Lower lobe of right lung (tissue), 2 donors: ENCODE results near the gene DTX4. TPM values are rescaled to one million over a fixed set of nuclear protein-coding genes. Genes with fewer than 3 reads are reported as not detected.
"Not testable (repeated sequence)": the region's sequence is repeated elsewhere in the genome, so short reads cannot be mapped to it uniquely, and the experiment has no call there.

Experiments
- ATAC-seq, 2 donors: fragments of 200-7000 bp; cut with Tn5 transposase; one replicate each; pipeline ENCODE4 v1.9.1; 2020 to 2022; ENCODE audit warnings: mild to moderate bottlenecking in 2 of 2, moderate library complexity in 2 of 2
- DNase-seq: peaks from one replicate; pipeline ENCODE4 v3.0.0-alpha.2; 2020
- H3K27ac ChIP-seq: fragments of 200-600 bp; one replicate; pipeline ENCODE4 v1.8.0; 2022
- H3K27me3 ChIP-seq: fragments of 200-600 bp; one replicate; pipeline ENCODE4 v1.8.0; 2022; ENCODE audit warnings: low read depth
- H3K36me3 ChIP-seq: fragments of 200-600 bp; one replicate; pipeline ENCODE4 v1.8.0; 2022; ENCODE audit warnings: mild to moderate bottlenecking
- H3K4me1 ChIP-seq: fragments of 200-600 bp; one replicate; pipeline ENCODE4 v1.8.0; 2022
- H3K4me3 ChIP-seq: fragments of 200-600 bp; one replicate; pipeline ENCODE4 v1.8.0; 2022; ENCODE audit warnings: mild to moderate bottlenecking
- H3K9me3 ChIP-seq: fragments of 200-600 bp; one replicate; pipeline ENCODE4 v1.8.0; 2022
- CTCF ChIP-seq: fragments of 200-600 bp; IDR thresholded peaks from one replicate; pipeline ENCODE4 v1.8.0; 2022; ENCODE audit warnings: antibody characterized with exemption, mild to moderate bottlenecking
- intact Hi-C: fragments of 100-400 bp; cut with DNase I; formaldehyde crosslinking; loops from one replicate; pipeline ENCODE4 v1.11.0; 2022
- long read RNA-seq: library from polyadenylated mRNA; unstranded; transcript quantifications from one replicate; pipeline ENCODE4 v2.0.0, GENCODE V29; 2021
- total RNA-seq: library from RNA; stranded (reverse); fragmentation: NEBNext Ultra II Directional; extraction: Animal tissue kit (Norgen Biotek cat#: 25700); gene quantifications from one replicate; pipeline ENCODE4 v1.2.1, GENCODE V29; 2021
- donor health status: DM: no; HTN: yes; CAD: no; lungs with severe emphysema.

DTX4 gene
- 51.7 TPM for total RNA-seq
- long read RNA-seq, full-length matches to known transcripts: 5 of 80 reads
- long read RNA-seq, partial matches to known transcripts: 73 of 80 reads
- long read RNA-seq, other reads (novel, unspliced or antisense): 2 of 80 reads

GRCh38 chr11:59171508-59172322, at the start of gene DTX4:
DTX4 (plus strand) TSS chr11:59172132; CDS start chr11:59172596, 464 bp downstream.
- Histone ChIP-seq H3K4me3 (peak within 1 kb of the TSS; percentile 75), H3K9me3 (no peaks in the 10 kb centered on the region), H3K4me1 (peaks cover 36% of the 10 kb centered on the region), H3K36me3 (no peaks in the 10 kb centered on the region), H3K27me3 (no peaks in the 10 kb centered on the region), H3K27ac (peak within 1 kb of the TSS; percentile 79)
- ATAC-seq (peak; percentile 90 to 94), DNase-seq (peak; percentile 97)
- intact Hi-C loops: loop anchor here (5.0 kb wide), 1 partner anchor 36 kb away; no protein-coding TSS in a partner anchor
- TF ChIP-seq CTCF: peak; percentile 86

- DNase-seq (peak; percentile 89), ATAC-seq (peak; percentile 96 to 98)
- H3K36me3 ChIP-seq: peaks cover 67% of the 10 kb centered on the region
- H3K9me3 ChIP-seq: peaks cover 8% of the 10 kb centered on the region
- no peak overlapping the region for H3K4me3 ChIP-seq
- peak; percentile 99 for TF ChIP-seq CTCF
- no peaks in the 10 kb centered on the region for H3K4me1 ChIP-seq
- H3K27ac ChIP-seq: no peak overlapping the region
- intact Hi-C loops: no loop called here
- H3K27me3 ChIP-seq: no peaks in the 10 kb centered on the region
These were observed 36.1 kb upstream of the DTX4 start for GRCh38 chr11:59135648-59136461.

GRCh38 chr11:59136551-59136950, 35.4 kb upstream of the DTX4 start:
- H3K27ac ChIP-seq, ATAC-seq, H3K4me1 ChIP-seq, H3K27me3 ChIP-seq, H3K9me3 ChIP-seq, DNase-seq, H3K4me3 ChIP-seq, intact Hi-C loops: not testable (repeated sequence)
- H3K36me3 ChIP-seq: peaks cover 64% of the 10 kb centered on the region

GRCh38 chr11:59137190-59137589, 34.7 kb upstream of the DTX4 start:
- no peak overlapping the region for H3K4me3 ChIP-seq
- H3K27ac ChIP-seq: no peak overlapping the region
- DNase-seq: no peak
- H3K4me1 ChIP-seq: peaks cover 7% of the 10 kb centered on the region
- H3K9me3 ChIP-seq: no peaks in the 10 kb centered on the region
- H3K36me3 ChIP-seq: peaks cover 58% of the 10 kb centered on the region
- no peaks in the 10 kb centered on the region for H3K27me3 ChIP-seq
- no peak for ATAC-seq
- no peak for TF ChIP-seq CTCF
- intact Hi-C loops: no loop called here

- Histone ChIP-seq H3K9me3 (no peaks in the 10 kb centered on the region), H3K4me3 (no peak overlapping the region), H3K36me3 (peaks cover 45% of the 10 kb centered on the region), H3K27ac (no peak overlapping the region), H3K27me3 (no peaks in the 10 kb centered on the region), H3K4me1 (peaks cover 11% of the 10 kb centered on the region)
- ATAC-seq (no peak), DNase-seq (no peak)
- TF ChIP-seq CTCF: no peak
- intact Hi-C loops: no loop called here
These were observed 33.3 kb upstream of the DTX4 start for GRCh38 chr11:59138643-59139042.
